Amygdala (tissue), 56 donors: ENCODE measurements around the gene COL23A1.

Experiments
- DNase-seq, 56 donors: peaks; one replicate each; lab custom pipeline; 2025; lab: John Stamatoyannopoulos, UW

Gene COL23A1

DNA sequence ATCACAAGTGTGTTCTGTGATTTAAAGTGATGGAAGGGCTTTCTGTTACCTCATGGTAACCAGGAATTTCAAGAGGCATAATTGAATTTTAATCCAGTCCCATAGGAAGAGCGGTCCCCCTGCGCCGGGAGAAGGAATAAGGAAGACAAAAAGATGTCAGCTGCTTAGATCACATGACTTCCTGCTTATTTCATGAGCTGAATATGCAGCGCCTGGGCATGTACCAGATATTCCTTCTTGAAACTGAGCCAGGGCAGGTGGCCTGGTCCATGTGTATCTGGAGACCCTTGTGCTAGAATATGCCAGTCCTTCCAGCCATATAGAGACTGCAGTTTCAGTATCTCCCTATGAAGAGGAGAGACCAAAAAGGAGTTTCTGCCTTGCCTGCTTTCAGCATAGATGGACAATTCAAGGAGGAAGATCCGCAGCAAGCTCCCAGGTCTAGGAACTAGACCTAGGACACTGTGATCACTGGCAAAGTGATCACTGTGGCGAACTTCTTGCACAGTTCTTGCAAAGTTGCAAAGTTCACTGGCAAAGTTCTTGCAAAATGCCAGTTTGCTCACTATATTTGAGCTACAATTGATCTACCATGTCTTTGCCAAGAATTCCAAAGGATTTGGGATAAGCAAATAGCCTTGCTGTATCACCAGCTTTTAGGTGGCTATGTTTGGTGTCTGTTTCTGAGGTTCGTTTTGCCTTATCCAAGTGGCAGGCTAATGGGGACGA lies 254.7 kb downstream of the COL23A1 start:
- no peak for DNase-seq

DNA sequence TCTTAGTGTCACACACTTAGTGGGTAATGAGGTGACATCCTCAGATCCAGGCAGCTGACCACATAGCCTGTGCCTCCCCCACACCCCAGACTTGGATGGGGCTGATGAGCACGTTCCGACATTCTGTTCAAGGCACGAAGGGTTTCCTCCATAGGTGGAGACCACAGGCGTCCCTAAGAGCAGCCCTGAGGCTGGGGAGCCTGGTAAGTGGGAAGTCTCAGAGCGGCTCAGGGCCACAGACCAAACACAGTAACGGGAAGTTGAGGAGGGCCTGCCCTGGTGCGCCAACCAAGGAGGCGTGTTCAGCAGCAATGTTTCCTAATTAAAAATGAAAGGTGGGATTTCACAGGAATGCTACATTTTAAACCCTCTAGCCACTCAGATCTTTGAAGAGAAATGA lies 255.3 kb downstream of the COL23A1 start:
- no peak for DNase-seq

DNA sequence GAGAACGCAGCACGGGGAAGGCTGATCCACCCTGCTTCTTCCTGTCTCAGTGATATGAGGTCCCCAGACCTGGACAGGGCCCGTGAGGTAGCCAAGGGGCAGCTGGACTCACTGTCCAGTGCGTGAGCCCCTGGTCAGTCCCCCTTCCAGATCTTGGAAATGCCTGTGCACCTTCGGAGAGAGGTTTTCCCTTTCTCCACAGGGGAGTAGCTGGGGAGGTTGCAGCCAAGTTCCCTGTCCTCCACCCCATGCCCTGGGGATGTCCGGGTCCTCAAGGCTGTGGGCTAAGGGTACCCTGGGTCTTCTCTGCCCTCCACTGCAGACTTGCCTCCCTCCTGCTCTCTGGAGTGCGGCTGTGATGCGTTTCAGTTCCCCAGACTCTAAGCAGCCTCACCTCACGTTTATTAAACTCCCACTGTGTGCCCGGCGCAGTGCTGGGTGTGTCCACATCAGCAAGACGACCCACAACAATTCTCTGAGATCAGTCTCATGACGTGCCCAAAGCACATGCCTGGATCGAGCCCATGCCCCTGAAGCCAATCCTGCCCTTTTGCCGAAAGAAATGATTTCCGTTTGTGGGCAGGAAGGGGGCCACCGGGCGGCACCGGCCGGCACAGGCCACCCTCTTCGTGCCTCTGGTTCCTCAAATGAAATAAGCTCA lies 256.2 kb downstream of the COL23A1 start:
- DNase-seq: no peak

DNA sequence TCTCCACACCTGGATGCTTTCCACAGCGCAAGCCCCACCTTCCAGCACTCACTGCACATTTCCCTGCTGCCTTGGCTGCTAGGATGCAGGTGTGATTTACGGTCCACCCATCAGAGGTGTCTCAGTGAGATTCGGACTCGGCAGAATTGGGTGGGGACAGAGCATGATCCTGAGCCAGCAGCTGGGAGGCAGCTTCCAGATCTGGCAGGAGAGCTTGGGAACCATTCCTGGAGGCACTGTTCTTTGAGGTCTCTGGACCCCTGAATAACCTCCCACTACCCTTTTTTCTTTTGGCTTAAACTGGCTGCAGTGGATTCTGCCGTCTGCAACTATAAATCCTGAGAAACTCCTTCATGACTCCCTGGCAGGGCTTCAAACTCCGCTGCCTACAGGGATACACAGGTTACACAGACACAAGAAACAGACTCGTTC lies 258.0 kb downstream of the COL23A1 start:
- DNase-seq: no peak

DNA sequence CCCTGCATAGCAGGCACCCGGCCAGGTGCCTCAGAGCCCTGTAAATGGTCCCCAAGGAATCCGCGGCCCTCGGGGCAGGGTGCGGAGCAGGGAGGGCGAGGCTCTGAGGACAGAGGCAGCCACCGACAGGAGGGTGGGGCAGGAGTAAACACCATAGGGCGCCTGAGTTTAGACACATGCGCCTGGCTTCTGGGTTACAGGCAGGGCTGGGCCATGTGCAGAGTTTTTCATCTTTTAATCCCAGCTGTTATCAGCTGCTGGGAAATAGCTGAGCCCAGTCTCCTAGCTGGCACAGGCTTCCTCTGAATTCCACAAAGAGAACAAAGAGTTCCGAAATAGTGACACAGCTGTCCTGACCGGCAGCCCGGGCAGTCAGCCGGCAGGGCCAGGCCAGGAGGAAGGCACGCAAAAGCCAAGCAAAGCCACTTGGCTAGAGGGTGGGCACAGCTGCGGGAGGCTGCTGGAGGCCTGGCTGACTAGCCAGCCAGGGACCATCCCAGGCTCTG lies 258.6 kb downstream of the COL23A1 start:
- peak in 54 of 56 donors; percentile 30 to 95 (median 78) for DNase-seq

DNA sequence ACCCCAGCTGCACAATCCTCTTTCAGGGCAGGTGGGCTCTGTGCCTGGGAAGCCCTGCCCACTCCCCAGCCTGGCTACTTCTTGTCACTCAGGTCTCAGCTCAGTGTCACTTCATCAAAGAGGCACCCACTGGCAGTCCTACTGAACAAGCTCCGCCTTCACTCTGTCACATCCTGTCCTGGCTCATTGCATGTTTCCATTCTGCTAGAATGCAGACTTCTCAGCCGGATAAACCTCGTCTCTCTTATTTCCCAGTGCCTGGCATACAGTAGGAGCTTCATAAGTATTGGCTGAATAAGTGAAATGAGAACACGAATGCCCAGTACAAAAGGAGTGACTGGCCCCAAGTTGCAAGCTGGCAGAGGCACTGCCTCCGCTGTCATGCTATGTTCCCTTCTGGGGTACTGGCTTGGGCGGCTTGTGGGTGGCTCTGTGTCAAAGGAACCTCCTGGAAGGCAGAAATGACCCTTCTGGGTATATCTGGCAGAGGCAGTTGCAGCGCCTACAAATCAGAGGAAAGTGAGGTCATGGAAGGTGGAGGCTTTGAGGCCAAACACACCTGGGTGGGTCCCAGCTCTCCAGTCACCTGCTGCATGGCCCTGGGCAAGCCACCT lies 259.3 kb downstream of the COL23A1 start:
- peak in 20 of 56 donors; percentile 14 to 56 (median 38) for DNase-seq

DNA sequence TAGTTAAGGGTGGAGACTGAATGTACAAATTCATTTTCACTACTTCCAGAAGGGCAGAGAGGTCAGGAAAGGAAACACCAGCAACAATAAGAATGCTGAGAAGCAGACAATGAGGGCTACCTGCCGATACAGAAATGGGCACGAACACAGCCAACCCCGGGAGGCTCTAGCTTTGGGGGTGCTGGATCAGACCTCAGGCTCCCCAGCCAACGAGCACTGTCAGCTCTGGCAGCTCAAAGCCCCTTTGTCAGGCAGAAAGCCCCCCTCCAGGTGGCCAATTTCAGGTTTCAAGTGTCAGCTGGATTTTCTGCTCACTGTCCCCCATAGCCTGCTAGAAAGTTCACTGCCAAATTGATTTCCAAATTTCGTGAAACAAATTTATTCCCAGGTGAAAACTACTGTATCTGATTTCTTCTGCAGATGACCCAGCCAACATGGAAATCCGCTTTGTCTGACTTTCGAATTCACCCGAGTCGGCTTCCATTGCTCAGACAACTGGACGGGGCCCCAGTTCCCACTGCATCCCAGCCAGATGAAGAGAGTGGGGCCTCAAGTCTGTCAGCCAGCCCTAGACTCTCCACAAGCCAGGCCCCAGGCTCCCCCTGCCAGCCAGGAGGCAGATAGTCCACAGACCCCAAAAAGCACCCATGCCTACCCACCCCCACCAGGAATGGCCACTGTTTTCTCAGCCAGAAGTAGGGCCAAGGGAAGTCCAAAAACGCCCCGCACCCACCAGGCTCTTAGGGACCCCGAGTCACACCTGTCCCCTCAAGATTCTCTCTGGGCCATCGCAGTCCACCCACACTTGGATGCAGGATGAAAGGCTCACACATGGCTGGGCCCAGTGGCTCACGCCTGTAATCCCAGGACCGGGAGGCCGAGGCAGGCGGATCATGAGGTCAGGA lies 261.1 kb downstream of the COL23A1 start:
- no peak for DNase-seq

DNA sequence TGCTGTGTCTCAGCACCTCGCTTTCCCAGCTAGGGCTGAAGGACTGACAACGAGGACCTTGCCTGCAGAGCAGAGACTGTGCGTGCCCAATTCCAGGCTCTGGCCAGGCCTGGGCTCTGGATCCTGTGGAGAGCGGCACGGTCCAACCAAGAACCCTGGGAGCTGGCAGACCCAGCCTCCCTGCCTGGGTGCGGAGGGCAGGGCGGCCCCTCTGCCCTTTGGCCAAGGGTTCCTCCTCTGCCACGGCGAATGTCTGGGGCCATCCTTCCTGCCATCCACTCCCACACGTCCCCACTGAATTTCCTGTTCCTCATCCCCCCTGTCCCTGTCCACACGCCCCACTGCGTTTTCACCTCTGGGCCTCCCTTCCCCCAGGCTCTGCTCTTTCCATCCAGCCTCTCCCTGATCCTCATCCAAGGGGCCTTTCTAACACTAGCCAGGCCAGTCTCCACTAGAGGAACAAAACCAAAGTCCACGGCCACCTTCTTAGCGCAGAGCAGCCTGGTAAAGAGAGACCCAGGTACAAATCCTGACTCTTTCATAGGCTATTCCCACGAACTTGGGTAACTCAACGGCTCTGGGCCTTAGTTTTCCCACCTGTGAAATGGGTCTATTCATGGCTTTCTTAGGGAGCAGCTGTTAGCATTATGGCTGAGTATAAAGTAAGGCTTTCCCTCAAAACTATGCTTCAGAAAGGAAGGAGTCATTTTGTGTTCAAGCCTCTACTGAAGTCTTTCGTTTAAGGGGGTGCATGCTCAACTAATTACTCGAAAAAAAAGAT lies 262.1 kb downstream of the COL23A1 start:
- DNase-seq: no peak

DNA sequence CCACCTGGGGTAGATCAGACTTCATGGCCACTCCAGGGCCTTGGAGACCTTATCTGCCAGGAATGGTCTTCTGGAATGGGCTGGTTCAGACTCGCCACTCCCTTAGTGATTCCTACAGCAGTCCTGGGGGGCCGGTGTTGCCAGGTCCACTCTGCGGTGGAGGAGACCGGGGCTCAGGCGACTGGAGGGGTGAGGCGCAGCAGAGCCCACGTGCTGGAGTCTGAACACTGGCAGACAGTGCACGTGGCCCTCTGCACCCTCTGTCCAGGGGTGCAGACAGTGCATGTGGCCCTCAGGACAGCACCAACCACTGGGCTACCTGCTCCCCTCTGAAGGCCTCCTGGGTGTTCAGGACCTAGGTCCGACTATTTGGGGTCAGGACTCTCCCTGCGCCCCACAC lies 262.7 kb downstream of the COL23A1 start:
- DNase-seq: no peak

DNA sequence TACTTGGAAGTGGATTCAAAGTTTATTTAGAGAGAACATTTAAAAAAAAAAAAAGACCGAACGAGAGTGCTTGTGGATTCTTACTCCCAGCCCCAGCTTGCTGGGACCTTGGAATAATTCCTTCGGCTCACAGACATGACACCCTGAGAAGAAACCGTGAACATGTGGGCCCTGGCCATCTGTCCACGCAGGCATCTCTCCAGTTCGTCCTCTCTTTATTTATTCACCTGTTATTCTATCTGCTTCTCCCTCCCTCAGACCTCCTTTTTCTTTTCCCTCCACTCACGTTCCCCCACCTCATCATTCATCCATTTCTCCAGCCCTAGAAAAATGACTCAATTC lies 263.8 kb downstream of the COL23A1 start:
- no peak for DNase-seq

DNA sequence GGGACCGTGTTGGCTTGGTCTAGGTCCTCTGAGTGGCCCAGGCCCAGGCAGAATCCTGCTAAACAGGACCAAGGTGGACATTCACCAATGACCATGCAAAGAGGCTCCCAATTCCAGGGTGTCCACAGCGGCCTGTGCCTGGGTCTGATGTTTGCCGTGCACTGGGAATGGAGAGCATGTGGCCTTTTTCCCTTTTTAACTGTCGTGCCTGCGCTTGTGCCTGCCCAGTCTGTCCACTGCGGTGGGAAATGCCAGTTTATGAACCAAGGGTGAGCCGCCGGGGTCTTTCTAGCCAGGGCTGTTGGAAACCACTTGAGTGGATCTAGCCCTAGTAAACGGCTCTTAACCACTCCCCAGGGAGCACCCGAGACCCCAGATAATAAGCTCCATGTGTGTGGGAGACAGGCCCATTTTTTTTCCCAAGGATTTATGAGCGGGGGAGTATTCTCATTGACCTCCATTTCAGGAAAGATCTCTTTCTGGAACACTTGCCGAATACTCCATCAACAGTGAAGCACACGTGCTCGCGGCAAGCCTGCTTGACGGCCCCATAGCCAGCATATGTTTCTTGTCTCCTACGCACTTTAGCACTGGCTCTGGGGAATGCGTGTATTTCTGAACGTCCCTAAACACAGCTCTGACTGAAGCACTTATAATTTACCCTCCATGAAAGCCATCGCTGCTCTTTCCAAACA lies 264.4 kb downstream of the COL23A1 start:
- DNase-seq: peak in 2 of 56 donors; percentile 15 to 38

DNA sequence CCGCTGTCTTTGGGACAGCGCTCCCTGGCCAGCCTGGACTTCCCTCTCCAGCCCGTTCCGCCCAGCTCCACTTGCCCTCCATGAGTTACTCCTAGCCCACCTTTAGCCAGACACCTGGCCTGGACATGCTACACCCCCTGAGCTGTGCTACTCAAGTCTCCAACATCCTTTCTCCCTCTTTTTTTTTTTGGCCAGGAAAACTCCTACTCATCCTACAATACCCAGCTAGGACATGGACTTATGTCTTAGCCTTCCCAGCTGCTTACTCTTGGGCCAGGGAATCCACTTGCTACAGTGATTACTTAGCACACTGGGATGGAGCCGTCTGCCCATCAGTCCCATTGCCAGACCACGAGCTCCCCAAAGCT lies 264.9 kb downstream of the COL23A1 start:
- no peak for DNase-seq

DNA sequence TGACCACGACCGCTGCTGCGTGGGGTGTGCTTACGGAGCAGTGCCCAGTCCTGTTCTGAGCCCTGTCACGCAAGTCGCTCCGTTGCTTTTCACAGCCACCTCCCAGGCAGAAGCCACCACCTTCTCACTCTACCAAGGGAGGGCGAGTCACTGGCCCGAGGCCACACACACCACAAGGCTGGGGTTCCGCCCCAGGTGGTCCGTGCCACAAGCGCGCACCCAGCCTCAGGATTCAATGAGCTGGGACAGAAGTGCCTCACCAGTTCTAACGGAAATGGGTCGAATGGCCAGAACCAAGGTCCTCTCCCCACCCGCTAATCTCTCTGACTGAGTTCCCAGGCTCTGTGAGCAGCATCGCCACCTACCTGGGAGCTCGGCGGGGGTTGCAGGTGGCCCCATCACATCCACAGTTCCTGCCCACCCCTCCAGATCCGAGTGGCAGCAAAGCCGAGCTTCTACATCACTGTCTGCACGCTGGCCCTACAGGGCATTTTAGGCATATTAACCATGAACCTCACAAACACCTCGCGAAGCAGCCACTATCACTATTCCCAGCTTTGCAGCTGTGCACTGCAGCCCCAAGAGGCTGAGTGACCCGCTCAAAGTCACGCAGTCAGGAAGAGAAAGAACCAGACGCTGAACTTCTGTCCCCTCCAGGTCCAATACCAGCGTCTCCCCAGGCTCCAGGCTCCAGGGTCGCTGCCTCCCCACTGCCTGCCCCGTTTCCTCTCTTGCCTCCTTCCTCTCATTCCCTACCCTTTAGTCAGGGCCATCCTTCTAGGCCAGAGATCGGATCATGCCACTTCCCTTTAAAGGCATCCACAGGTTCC lies 265.5 kb downstream of the COL23A1 start:
- DNase-seq: no peak

DNA sequence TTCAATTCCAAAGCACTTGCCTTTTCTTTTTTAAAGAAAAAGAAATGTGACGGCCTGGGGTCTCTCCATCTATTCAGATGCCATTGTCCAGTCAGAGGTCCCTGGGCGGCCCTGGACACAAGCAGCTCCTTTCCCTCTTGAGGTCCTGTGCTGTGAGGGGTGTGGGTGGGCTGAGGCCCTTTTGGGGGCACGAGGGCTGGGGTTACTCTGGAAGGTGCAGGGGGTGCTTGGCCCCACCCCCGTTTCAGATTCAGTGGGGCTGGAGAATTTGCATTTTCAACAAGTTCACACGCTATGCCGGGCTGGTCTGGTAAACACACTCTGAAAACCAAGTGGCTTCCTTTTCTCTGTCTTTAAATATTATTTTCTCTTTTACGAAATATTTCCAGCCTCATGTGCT lies 266.2 kb downstream of the COL23A1 start:
- no peak for DNase-seq

DNA sequence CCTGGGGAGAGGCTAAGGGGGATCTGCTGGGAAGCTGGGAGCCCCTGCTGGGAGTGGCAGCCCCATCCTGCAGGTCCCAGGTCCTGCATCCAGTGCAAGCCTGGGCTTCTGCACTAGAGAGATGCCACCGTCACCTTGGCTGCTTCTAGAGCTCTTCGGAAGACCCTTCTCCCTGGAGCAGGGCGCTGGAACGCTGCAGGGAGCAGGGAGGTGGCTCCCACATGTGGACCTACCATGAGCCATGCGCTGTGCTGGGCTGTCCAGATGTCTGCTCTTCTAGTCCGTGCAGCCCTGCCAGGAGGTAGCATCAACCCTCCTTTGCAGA lies 266.7 kb downstream of the COL23A1 start:
- no peak for DNase-seq

DNA sequence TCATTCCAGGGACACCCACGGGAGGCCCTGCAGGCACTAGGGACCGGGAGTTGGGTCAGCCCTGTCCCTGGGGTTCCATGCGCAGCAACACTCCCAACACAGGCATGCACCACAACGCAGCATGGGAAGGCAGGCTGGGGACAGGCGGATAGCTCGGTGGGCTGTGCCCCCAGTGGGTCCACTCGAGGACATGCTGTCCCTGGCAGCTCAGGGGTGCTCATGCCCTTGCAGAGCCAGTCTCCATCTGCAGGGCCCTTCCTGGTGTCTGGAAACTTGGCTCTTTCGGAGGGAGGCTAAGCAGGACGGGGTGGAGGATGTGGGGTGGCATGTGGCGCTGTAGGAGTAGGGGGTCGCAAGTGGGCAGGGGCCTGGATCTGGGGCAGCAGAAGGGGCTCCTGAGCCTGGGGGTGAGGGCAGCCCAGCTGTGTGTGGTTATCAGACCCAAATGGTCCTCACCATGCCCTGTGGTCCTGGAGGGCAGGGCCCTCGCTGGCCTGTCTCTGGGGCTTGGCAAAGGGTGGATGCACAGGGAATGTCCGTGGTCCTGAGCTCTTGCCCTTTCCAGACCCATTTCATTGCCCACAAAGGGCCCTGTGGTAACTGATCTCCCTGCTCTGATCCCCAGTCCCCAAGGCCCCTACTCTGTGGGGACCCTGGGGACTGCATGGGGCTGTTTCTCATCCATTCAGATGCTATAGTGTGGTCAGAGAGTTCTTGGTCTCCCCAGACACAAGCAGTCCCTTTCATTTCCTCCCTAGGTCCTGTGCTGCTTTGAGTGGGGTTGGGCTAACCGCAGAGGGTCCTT lies 267.3 kb downstream of the COL23A1 start:
- DNase-seq: no peak

DNA sequence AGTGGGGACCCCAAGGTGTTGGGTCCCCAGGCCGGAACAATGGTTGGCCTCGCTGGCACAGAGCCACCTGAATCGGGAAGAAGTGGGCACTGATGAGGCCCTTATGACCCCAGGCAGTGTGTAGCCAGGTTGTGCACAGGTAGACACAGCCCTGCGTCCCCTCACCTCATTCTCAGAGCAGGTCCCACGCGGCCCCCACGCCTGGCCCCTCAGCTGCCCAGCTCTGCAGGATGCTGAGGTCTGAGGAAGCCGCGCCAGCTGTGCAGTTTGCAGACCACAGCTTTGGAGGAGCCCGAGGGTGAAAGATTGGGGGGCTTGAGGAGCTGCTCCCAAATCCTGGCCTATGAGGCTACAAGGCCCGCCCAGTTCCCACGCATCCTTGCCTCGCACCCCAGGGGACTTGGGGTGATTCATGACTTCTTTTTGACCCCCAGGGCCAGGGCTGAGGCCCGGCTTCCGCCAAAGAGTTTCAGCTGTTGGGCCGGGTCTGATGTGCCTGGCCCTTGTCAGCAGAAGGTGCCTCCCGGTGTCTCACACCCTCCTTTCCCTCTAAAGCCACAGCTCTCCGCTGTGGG lies 269.8 kb downstream of the COL23A1 start:
- no peak for DNase-seq
